Glutamatergic neuron (in vitro differentiated cells): ENCODE results near the gene SMG6. TPM values are rescaled to one million over a fixed set of nuclear protein-coding genes. Genes with fewer than 3 reads are reported as not detected.
A peak's percentile ranks its signal among the peaks of the same experiment; 100 is the strongest.

Source experiments
- DNase-seq: peaks from one replicate; pipeline ENCODE4 v3.0.0; 2022
- H3K27ac Mint-ChIP-seq: one replicate; pipeline ENCODE4 v1.8.0; 2020; ENCODE audit warnings: mild to moderate bottlenecking, mixed read lengths, inconsistent platforms; ENCODE audit not compliant: unreplicated experiment
- H3K27me3 Mint-ChIP-seq: one replicate; pipeline ENCODE4 v1.8.0; 2020; ENCODE audit warnings: mild to moderate bottlenecking, moderate library complexity, mixed read lengths, inconsistent platforms; ENCODE audit not compliant: unreplicated experiment
- H3K36me3 Mint-ChIP-seq: one replicate; pipeline ENCODE4 v1.8.0; 2020; ENCODE audit warnings: mild to moderate bottlenecking, mixed read lengths, inconsistent platforms; ENCODE audit not compliant: unreplicated experiment
- H3K4me1 Mint-ChIP-seq: one replicate; pipeline ENCODE4 v1.8.0; 2020; ENCODE audit warnings: mild to moderate bottlenecking, low read depth, mixed read lengths, inconsistent platforms; ENCODE audit not compliant: unreplicated experiment
- H3K4me3 Mint-ChIP-seq: one replicate; pipeline ENCODE4 v1.8.0; 2020; ENCODE audit warnings: mild to moderate bottlenecking, mixed read lengths, inconsistent platforms; ENCODE audit not compliant: unreplicated experiment
- H3K9me3 Mint-ChIP-seq: one replicate; pipeline ENCODE4 v1.8.0; 2020; ENCODE audit warnings: mild to moderate bottlenecking, moderate library complexity, mixed read lengths, inconsistent platforms; ENCODE audit not compliant: unreplicated experiment
- CTCF ChIP-seq: fragments of 200-600 bp; sonication (generic); IDR thresholded peaks from one replicate; pipeline ENCODE4 v1.5.0; 2021; ENCODE audit not compliant: partially characterized antibody, unreplicated experiment
- total RNA-seq: library from RNA; stranded (reverse); fragmentation: NEBNext Ultra II Directional; extraction: Animal tissue kit (Norgen Biotek cat#: 25700); gene quantifications from one replicate; pipeline ENCODE4 v1.2.1, GENCODE V29; 2021; ENCODE audit not compliant: unreplicated experiment

The SMG6 gene
- total RNA-seq, 1 donor from 2014 or later: 42.7 TPM

DNA sequence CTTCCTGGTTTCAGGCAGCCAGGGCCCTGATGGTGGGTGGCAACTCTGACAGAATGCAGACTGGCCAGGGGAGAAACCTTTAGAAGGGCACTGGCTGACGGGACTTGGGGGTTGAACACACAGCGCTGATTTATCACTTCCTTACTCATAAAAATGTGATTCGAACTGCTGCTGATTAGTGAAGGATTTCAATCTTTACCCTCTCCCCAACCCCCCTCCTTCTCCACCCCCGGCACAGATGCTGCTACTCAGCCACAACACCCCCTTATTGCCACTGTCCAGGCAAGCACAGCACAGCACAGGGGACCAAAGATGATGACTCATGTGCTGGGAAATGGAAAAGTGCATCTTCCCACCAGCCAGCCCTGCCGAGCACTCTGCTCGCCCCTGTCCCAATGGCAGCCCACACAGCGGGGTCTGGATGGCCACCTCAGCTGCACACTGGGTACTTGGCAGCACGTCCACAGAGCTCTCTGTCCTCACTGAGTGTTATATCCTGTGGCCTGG is 70.1 kb downstream of the SMG6 start:
- peaks cover 31% of the 10 kb centered on the region for H3K4me1 Mint-ChIP-seq
- H3K36me3 Mint-ChIP-seq: no peaks in the 10 kb centered on the region
- no peak for TF ChIP-seq CTCF
- DNase-seq: no peak
- H3K9me3 Mint-ChIP-seq: no peaks in the 10 kb centered on the region
- H3K27me3 Mint-ChIP-seq: peaks cover 2% of the 10 kb centered on the region
- H3K27ac Mint-ChIP-seq: no peak overlapping the region
- H3K4me3 Mint-ChIP-seq: no peak overlapping the region

- Mint-ChIP-seq H3K4me3 (no peak overlapping the region), H3K9me3 (no peaks in the 10 kb centered on the region), H3K36me3 (no peaks in the 10 kb centered on the region), H3K4me1 (peaks cover 25% of the 10 kb centered on the region), H3K27ac (no peak overlapping the region), H3K27me3 (peaks cover 2% of the 10 kb centered on the region)
- no peak for TF ChIP-seq CTCF
- no peak for DNase-seq
Measured at GRCh38 chr17:2232244-2232638, 71.3 kb downstream of the SMG6 start.

GRCh38 chr17:2230877-2231276 is 72.7 kb downstream of the SMG6 start:
- TF ChIP-seq CTCF: no peak
- H3K4me3 Mint-ChIP-seq: no peak overlapping the region
- H3K4me1 Mint-ChIP-seq: peaks cover 18% of the 10 kb centered on the region
- no peak overlapping the region for H3K27ac Mint-ChIP-seq
- DNase-seq: no peak
- no peaks in the 10 kb centered on the region for H3K27me3 Mint-ChIP-seq
- no peaks in the 10 kb centered on the region for H3K36me3 Mint-ChIP-seq
- no peaks in the 10 kb centered on the region for H3K9me3 Mint-ChIP-seq

DNA sequence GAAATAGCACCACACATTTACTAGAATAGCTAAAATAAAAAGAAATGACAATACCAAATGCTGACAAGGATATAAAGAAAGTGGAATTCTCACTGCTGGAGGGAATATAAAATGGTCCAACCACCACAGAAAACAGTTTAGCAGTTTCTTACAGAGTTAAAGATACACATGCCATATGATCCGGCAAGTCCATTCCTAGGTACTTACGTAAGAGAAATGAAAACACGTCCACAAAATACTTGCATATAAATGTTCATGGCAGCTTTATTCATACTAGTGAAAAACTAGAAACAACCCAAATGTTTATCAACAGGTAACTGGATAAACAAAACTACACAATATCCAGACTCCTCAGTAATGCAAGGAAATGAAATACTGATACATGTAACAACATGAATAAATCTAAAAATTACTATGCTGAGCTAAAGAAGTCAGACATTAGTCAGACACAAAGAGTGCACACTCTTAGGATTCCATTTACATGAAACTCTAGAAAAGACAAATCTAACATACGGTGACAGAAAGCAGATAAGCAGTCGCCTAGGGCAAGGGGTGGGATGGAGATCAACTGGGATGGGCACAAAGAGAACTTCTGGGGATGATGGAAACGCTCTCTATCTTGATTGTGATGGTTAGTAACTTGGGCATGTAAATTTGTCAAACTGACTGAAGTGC is 76.4 kb downstream of the SMG6 start:
- Mint-ChIP-seq H3K27ac (no peak overlapping the region), H3K4me3 (no peak overlapping the region), H3K9me3 (no peaks in the 10 kb centered on the region), H3K27me3 (no peaks in the 10 kb centered on the region), H3K4me1 (peaks cover 26% of the 10 kb centered on the region), H3K36me3 (peaks cover 4% of the 10 kb centered on the region)
- TF ChIP-seq CTCF: no peak
- no peak for DNase-seq

DNA sequence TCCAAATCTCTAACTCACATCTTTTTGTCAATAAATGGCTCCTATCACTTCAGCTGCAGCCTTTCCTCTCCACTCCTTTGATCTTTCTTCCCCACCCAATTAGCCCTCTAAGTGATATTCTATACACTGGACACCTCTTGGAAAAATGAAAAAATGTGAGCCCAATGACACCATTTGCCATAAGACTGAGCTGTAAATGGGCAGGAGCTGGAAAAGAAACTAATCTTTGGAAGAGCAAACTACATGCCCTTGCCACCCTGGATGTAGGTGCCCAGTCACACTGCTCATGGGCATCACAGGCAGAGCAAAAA is 80.0 kb downstream of the SMG6 start:
- no peak for DNase-seq
- H3K36me3 Mint-ChIP-seq: peaks cover 12% of the 10 kb centered on the region
- H3K4me3 Mint-ChIP-seq: no peak overlapping the region
- no peak for TF ChIP-seq CTCF
- peak overlapping the region; percentile 84 for H3K27ac Mint-ChIP-seq
- no peaks in the 10 kb centered on the region for H3K9me3 Mint-ChIP-seq
- H3K27me3 Mint-ChIP-seq: no peaks in the 10 kb centered on the region
- H3K4me1 Mint-ChIP-seq: peaks cover 19% of the 10 kb centered on the region
